Islet precursor cell (in vitro differentiated cells): ENCODE data around the gene SUN3.
"Not testable (repeated sequence)": the region's sequence is repeated elsewhere in the genome, so short reads cannot be mapped to it uniquely, and the experiment has no call there.

Experiments
- DNase-seq: peaks from one replicate; pipeline ENCODE4 v3.0.0-alpha.2; 2018

Gene SUN3

DNA sequence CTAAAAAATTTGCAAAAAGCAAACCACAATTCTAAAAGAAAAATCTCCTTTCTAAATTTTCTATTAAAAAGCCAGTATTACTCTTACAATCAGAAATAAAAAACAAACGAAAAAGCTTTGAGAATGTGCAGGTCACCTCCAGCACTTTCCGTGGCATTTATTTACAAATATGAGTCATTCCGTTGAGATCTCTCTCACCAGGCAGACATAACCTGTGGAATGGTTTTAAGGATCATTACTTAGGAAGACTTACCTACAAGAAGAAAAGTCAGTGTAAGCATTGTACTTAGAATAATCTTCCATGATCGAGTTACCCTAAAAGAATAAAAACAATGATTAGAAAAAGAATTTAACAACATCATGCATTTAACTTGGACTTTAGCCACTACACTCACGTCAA lies 3.3 kb downstream of the SUN3 start:
- DNase-seq: no peak

GRCh38 chr7:48017674-48018073 lies 11.2 kb downstream of the SUN3 start:
- DNase-seq: no peak

DNA sequence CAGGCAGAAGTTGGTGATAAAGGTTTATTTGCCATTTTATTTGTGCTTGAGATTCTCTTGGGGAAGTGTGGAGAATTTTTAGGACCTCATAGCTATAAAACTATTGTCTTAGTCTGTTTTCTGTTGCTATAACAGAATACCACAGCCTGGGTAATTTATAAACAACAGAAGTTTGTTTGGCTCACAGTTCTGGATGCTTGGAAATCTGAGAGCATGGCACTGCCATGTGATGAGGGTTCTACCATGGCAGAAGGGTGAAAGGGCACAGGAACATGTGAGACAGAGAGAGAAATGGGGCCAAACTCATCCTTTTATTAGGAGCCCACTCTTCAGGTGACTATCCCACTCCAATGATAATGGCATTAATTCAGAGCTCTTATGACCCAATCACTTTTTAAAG lies 12.3 kb downstream of the SUN3 start:
- DNase-seq: no peak

DNA sequence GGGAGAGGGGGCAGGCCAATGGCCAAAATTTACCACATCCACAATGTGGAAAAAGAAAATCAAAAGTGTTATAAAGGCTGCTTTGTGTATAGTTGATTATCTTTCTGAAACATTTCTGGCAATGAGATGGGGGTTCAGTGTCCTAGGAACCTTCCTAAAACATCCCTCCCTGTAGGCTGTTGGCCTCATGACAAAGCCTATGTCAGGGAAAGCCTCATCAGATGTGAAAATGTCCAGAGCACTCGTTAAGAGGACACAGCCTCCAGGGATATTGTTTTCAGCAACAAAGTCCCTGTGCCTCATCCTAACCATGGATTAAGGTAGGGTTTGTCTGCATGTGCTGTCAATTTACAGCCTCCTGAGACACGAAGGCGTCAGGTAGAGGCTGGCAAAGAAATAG lies 17.0 kb downstream of the SUN3 start:
- no peak for DNase-seq

GRCh38 chr7:48011323-48011722 lies 17.6 kb downstream of the SUN3 start:
- no peak for DNase-seq

DNA sequence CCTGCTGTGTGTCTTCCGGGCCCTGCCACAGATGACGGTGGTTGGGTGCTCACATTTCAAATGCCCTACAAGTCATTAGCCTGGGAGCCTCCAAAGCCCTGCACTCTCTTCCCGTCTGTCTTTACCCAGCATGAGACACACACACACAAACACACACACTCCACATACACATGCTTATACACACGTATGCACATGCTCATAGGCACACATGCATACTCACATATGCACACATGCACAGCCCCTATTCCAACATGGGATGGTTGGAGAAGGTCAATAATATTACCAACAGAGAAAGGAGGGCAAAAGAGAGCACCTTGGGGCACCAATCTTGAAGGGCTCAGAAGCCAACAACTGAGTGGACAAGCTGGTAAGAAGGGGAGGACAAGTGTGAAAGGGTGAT lies 19.0 kb downstream of the SUN3 start:
- DNase-seq: no peak

- DNase-seq: no peak
These were observed 19.6 kb downstream of the SUN3 start for GRCh38 chr7:48009257-48009656.

GRCh38 chr7:48006866-48007265 lies 22.0 kb downstream of the SUN3 start:
- DNase-seq: no peak

DNA sequence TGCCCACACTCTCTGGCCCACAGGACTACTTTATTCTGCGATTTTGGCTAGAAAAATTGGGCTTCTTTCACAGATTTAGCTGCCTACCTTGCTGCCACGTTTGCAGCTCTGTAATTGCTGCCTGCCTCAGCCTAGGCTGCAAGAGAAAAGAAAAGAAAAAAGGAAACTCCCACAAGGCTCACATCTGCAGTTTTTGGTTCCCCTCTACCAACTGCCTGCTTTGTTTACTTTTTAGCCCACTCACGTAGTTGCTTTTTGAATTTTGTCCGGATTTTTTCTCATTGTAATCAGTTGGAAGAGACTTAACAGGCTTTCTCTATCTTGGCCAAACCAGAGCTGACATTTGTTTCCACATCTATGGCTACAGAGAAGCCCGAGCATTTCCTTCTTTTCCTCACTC lies 24.3 kb downstream of the SUN3 start:
- DNase-seq: no peak

DNA sequence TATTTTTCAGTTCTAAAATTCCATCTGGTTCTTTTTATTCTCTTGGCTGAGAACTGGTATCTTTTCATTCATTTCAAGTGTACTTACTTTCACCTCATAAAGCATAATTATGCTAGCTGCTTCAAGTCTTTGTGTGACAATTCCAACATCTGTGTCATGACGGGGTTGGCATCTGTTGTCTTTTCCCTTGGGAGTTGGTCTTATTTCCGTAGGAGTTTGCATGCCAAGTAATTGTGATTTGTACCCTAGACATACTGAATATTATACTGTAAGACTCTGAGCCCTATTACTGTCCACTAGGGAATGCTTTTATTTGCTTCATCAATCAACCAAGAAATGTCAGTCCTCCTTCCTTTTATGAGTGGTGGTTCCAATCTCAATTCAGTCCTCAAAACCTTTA lies 24.9 kb downstream of the SUN3 start:
- DNase-seq: no peak

DNA sequence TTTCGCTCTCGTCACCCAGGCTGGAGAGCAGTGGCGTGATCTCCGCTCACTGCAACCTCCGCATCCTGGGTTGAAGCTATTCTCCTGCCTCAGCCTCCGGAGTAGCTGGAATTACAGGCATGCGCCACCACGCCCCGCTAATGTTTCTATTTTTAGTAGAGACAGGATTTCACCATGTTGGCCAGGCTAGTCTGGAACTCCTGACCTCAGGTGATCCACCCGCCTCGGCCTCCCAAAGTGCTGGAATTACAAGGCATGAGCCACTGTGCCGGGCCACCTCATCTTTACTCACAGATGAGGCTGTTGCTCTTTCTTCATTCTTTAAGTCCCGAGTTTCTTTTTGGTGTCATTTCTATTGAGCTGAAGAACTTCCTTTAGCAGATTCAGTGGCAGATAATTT lies 28.7 kb downstream of the SUN3 start:
- DNase-seq: peak; percentile 77

DNA sequence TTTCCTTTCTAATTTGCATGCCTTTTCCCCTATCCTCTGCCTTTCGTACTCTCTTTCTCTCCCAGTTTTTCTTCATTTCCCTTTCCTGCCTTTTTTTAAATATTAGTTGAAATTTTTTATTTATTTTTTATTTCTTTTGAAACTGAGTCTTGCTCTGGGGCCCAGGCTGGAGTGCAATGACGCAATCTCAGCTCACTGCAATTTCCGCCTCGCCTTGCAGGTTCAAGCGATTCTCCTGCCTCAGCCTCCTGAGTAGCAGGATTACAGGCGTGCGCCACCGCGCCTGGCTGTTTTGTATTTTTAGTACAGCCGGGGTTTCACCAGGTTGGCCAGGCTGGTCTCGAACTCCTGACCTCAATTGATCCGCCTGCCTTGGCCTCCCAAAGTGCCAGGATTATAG lies 29.5 kb downstream of the SUN3 start:
- no peak for DNase-seq

- no peak for DNase-seq
These were observed 36.5 kb downstream of the SUN3 start for GRCh38 chr7:47992446-47992845.

GRCh38 chr7:47991741-47992311 lies 37.1 kb downstream of the SUN3 start:
- peak; percentile 96 for DNase-seq

DNA sequence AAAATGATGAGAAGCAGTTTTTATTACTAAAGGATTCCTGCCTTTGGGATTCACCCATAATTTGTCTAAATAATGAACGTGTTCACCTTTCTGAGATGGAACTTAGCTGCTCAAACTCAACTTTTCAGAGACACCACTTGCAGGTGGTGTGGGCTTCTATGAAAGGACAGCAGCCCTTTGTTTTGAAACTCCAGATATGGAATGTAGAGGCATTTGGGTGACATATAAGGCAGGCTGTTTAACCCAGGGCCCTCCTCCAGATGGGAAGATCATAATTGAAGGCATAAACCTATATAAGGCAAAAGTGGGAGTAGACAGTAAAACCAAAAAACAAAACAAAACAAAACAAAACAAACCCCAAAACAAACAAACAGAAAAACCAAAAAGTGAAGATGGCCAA lies 37.6 kb downstream of the SUN3 start:
- no peak for DNase-seq

DNA sequence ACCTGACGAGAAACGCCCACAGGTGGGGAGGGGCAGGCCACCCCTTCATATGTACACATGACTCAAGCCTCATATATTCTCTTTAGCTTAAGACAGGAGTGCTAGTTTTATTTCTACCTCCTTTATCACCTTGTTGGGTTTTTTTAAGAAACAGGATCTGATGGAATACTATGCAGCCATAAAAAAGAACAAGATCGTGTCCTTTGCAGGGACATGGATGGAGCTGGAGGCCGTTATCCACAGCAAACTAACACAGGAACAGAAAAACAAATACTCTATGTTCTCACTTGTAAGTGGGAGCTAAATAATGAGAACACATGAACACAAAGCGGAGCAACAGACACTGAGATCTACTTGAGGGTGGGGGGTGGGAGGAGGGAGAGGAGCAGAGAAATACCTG lies 38.3 kb downstream of the SUN3 start:
- DNase-seq: no peak

GRCh38 chr7:47989607-47990400 lies 39.1 kb downstream of the SUN3 start:
- DNase-seq: peak; percentile 80

DNA sequence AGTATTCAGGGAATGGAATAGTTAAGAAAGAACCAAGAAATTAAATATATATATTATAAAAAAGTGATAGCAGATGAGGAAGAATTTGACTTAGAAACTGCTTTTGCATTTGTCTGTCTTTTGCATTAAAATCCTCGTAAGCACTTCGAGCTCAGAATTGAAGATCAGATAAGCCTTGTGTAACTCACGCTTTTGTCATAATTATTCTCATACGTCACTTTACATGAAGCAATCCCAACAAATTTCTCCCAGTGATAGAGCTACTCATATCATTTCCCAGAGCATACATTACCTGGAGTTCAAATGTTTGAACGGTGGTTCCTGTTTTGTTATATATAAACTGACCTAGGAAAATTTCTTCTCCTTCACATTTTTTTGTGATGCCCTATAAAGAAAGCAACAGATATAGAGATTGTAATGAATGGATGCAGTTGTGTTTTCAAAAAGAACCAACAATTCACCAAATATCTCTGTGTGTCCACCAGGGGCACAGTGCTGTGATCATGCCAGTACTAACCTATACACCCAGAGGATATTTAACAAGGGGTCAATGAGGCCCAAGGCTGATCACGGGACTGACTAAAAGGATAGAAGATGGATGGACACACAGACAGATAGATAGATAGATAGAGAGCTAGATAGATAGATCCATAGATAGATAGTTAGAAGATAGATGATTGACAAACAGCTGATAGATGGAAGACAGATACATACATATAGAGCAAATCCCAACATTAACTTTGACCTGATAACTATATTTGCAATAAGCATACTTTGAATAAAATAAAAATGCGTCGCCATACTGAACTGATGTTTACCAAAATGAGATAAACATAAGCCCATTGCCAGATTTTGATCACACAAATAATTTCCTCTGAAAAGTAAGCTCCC lies 40.2 kb downstream of the SUN3 start:
- DNase-seq: peak; percentile 60

DNA sequence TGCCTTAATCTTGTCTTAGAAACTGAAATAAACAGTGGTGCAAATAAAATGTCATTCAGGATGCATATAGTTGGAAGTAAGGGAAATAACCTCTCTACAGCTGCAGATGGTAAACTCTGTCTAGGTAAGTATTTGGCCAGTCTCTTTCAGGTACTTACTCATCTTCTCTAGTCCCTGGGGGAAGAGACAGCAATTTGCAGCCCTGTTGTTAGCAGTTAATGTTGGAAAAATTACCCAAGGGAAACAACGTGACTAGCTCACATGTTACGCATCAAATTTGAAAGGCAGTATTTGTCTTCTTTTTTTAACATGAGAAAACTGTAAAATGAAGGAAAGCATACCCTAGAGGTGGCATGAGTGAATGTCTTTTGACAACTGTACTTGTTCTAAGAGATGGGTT lies 46.3 kb downstream of the SUN3 start:
- peak; percentile 43 for DNase-seq

DNA sequence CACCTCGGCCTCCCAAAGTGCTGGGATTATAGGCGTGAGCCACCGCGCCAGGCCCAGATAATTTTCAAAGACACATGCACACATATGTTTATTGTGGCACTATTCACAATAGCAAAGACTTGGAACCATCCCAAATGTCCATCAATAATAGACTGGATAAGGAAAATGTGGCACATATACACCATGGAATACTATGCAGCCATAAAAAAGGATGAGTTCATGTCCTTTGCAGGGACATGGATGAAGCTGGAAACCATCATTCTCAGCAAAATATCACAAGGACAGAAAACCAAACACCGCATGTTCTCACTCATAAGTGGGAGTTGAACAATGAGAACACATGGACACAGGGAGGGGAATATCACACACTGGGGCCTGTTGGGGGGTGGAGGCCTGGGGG lies 48.3 kb downstream of the SUN3 start:
- DNase-seq: not testable (repeated sequence)

GRCh38 chr7:47979832-47980181 lies 49.1 kb downstream of the SUN3 start:
- no peak for DNase-seq

DNA sequence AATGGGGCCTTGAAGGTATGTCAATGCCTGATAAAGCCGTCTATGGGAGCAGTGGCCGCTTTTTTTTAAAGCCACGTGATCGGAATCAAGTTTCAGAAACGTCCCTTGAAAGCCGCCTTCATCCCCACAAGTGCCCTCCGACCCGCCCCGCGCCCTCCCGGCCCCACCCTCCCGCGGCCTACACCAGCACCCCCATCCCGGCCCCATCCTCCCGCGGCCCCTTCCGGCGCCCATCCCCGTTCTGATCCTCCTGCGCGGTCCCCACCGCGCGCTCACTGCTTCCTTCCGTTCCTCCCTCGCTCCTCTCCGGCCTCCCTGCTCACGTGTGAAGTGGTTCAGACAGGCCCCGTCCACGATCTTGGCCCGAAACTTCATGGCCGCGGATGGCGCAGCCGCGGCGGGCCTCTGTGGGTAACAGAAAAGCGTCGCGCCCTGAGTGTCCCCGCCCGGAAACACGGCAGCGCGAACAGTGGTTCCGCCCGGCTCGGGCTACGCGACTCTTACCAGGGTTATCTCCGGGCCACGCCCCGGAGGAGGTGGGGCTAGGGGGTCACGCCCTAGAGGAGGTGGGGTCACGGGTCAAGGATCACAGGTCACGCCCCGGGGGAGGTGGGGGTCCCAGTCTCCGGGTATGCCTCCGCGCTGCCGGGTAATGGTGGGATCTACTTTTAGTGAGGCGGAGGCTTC lies 49.6 kb downstream of the SUN3 start, which contains the start of gene HUS1:
TSS of gene HUS1 (minus strand) at position 471 of the 687 bp plus-strand sequence. CDS start at position 375, 96 bp downstream.
- DNase-seq: peak; percentile 95

DNA sequence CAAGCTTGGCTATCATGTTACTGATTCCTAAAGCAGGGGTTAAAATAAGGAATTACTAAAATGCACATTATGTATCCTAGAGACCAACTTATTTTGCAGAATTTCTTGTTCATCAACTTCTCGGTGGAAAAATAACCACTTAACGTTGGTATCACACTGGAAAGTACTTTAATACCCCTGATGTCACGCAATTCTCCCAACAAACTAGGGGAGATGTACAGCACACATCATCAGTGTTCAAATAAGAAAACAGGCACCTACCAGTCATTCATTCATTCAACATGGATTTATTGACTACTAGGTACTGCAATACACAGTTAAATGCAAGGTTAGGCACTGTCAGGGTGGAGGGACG lies 50.1 kb downstream of the SUN3 start:
- no peak for DNase-seq
